Activated naive CD8-positive, alpha-beta T cell treated with anti-CD3 and anti-CD28 coated beads for 36 hours (primary cell): ENCODE measurements around the gene AMBRA1. TPM values are rescaled to one million over a fixed set of nuclear protein-coding genes. Genes with fewer than 3 reads are reported as not detected.
"Not testable (repeated sequence)": the region's sequence is repeated elsewhere in the genome, so short reads cannot be mapped to it uniquely, and the experiment has no call there.

ENCODE experiments used
- DNase-seq: peaks from one replicate; pipeline ENCODE4 v3.0.0; 2021
- H3K27ac Mint-ChIP-seq: one replicate; pipeline ENCODE4 v1.8.0; 2022; ENCODE audit warnings: mild to moderate bottlenecking, moderate library complexity, mixed read lengths
- H3K27me3 Mint-ChIP-seq: one replicate; pipeline ENCODE4 v1.8.0; 2022; ENCODE audit warnings: mild to moderate bottlenecking, mixed read lengths
- H3K36me3 Mint-ChIP-seq: one replicate; pipeline ENCODE4 v1.8.0; 2021; ENCODE audit warnings: mild to moderate bottlenecking, mixed read lengths
- H3K4me1 Mint-ChIP-seq: one replicate; pipeline ENCODE4 v1.8.0; 2021; ENCODE audit warnings: mixed read lengths
- H3K4me3 Mint-ChIP-seq: one replicate; pipeline ENCODE4 v1.8.0; 2022; ENCODE audit warnings: mild to moderate bottlenecking, moderate library complexity, mixed read lengths
- H3K9me3 Mint-ChIP-seq: one replicate; pipeline ENCODE4 v1.8.0; 2022; ENCODE audit warnings: mixed read lengths
- total RNA-seq, 2 experiments: library from RNA; stranded (reverse); gene quantifications; one replicate each; pipeline ENCODE4 v1.2.3, GENCODE V29; 2021

AMBRA1 gene
- total RNA-seq, 2 experiments from 2014 or later = 24.6 to 27.2 TPM

- Mint-ChIP-seq H3K27ac (no peak overlapping the region), H3K36me3 (peaks cover 13% of the 10 kb centered on the region), H3K4me3 (no peak overlapping the region), H3K27me3 (no peaks in the 10 kb centered on the region), H3K9me3 (no peaks in the 10 kb centered on the region), H3K4me1 (peaks cover 6% of the 10 kb centered on the region)
- no peak for DNase-seq
These were observed 218.3 kb downstream of the AMBRA1 start for GRCh38 chr11:46375392-46376101.

GRCh38 chr11:46374815-46375214 lies 219.0 kb downstream of the AMBRA1 start:
- Mint-ChIP-seq H3K9me3 (no peaks in the 10 kb centered on the region), H3K4me1 (peaks cover 4% of the 10 kb centered on the region), H3K27ac (peak overlapping the region; percentile 34), H3K27me3 (no peaks in the 10 kb centered on the region), H3K4me3 (no peak overlapping the region), H3K36me3 (peaks cover 18% of the 10 kb centered on the region)
- DNase-seq = no peak

- no peak overlapping the region for H3K27ac Mint-ChIP-seq
- peaks cover 6% of the 10 kb centered on the region for H3K4me1 Mint-ChIP-seq
- H3K4me3 Mint-ChIP-seq = no peak overlapping the region
- no peak for DNase-seq
- H3K27me3 Mint-ChIP-seq = no peaks in the 10 kb centered on the region
- no peaks in the 10 kb centered on the region for H3K9me3 Mint-ChIP-seq
- peaks cover 23% of the 10 kb centered on the region for H3K36me3 Mint-ChIP-seq
These were observed 219.8 kb downstream of the AMBRA1 start for GRCh38 chr11:46373787-46374740.

- not testable (repeated sequence) for H3K4me3 Mint-ChIP-seq, H3K4me1 Mint-ChIP-seq, H3K27me3 Mint-ChIP-seq, H3K9me3 Mint-ChIP-seq, DNase-seq
- Mint-ChIP-seq H3K36me3 (peaks cover 23% of the 10 kb centered on the region), H3K27ac (peak overlapping the region; percentile 25)
These were observed 221.3 kb downstream of the AMBRA1 start for GRCh38 chr11:46372501-46372900.

GRCh38 chr11:46372086-46372485 lies 221.7 kb downstream of the AMBRA1 start:
- Mint-ChIP-seq H3K27ac (no peak overlapping the region), H3K4me3 (no peak overlapping the region), H3K9me3 (no peaks in the 10 kb centered on the region), H3K27me3 (no peaks in the 10 kb centered on the region), H3K4me1 (peaks cover 9% of the 10 kb centered on the region), H3K36me3 (peaks cover 18% of the 10 kb centered on the region)
- DNase-seq = no peak

- H3K27ac Mint-ChIP-seq, H3K27me3 Mint-ChIP-seq, H3K4me3 Mint-ChIP-seq, DNase-seq, H3K9me3 Mint-ChIP-seq: not testable (repeated sequence)
- Mint-ChIP-seq H3K36me3 (peaks cover 18% of the 10 kb centered on the region), H3K4me1 (peaks cover 12% of the 10 kb centered on the region)
These were observed 222.6 kb downstream of the AMBRA1 start for GRCh38 chr11:46371262-46371661.

GRCh38 chr11:46370253-46370652 lies 223.6 kb downstream of the AMBRA1 start:
- peaks cover 12% of the 10 kb centered on the region for H3K4me1 Mint-ChIP-seq
- H3K27me3 Mint-ChIP-seq = no peaks in the 10 kb centered on the region
- H3K4me3 Mint-ChIP-seq = no peak overlapping the region
- H3K27ac Mint-ChIP-seq = no peak overlapping the region
- DNase-seq = no peak
- H3K36me3 Mint-ChIP-seq = peaks cover 18% of the 10 kb centered on the region
- no peaks in the 10 kb centered on the region for H3K9me3 Mint-ChIP-seq

GRCh38 chr11:46369458-46370152 lies 224.2 kb downstream of the AMBRA1 start:
- peaks cover 17% of the 10 kb centered on the region for H3K4me1 Mint-ChIP-seq
- no peak overlapping the region for H3K4me3 Mint-ChIP-seq
- no peaks in the 10 kb centered on the region for H3K27me3 Mint-ChIP-seq
- DNase-seq = peak; percentile 61
- peak overlapping the region; percentile 54 for H3K27ac Mint-ChIP-seq
- H3K9me3 Mint-ChIP-seq = no peaks in the 10 kb centered on the region
- peaks cover 18% of the 10 kb centered on the region for H3K36me3 Mint-ChIP-seq

GRCh38 chr11:46367916-46368267 lies 225.9 kb downstream of the AMBRA1 start:
- H3K36me3 Mint-ChIP-seq = peaks cover 18% of the 10 kb centered on the region
- H3K9me3 Mint-ChIP-seq = no peaks in the 10 kb centered on the region
- H3K27me3 Mint-ChIP-seq = no peaks in the 10 kb centered on the region
- no peak for DNase-seq
- no peak overlapping the region for H3K4me3 Mint-ChIP-seq
- peaks cover 26% of the 10 kb centered on the region for H3K4me1 Mint-ChIP-seq
- H3K27ac Mint-ChIP-seq = peak overlapping the region; percentile 90

GRCh38 chr11:46367244-46367915 lies 226.4 kb downstream of the AMBRA1 start:
- Mint-ChIP-seq H3K9me3 (no peaks in the 10 kb centered on the region), H3K4me1 (peaks cover 31% of the 10 kb centered on the region)

GRCh38 chr11:46366661-46367161 lies 227.1 kb downstream of the AMBRA1 start:
- Mint-ChIP-seq H3K4me3 (no peak overlapping the region), H3K36me3 (peaks cover 20% of the 10 kb centered on the region), H3K27me3 (no peaks in the 10 kb centered on the region), H3K27ac (peak overlapping the region; percentile 90), H3K4me1 (peaks cover 35% of the 10 kb centered on the region), H3K9me3 (no peaks in the 10 kb centered on the region)
- DNase-seq = no peak

More at GRCh38 chr11:46367244-46367915, 226.4 kb downstream of the AMBRA1 start:
- peak overlapping the region; percentile 45 for H3K4me3 Mint-ChIP-seq
- peaks cover 20% of the 10 kb centered on the region for H3K36me3 Mint-ChIP-seq
- peak overlapping the region; percentile 90 for H3K27ac Mint-ChIP-seq
- no peaks in the 10 kb centered on the region for H3K27me3 Mint-ChIP-seq
- peak; percentile 82 for DNase-seq

- H3K4me1 Mint-ChIP-seq = peaks cover 37% of the 10 kb centered on the region
- H3K9me3 Mint-ChIP-seq = no peaks in the 10 kb centered on the region
- no peak overlapping the region for H3K27ac Mint-ChIP-seq
- peaks cover 17% of the 10 kb centered on the region for H3K36me3 Mint-ChIP-seq
- no peak overlapping the region for H3K4me3 Mint-ChIP-seq
- no peak for DNase-seq
- H3K27me3 Mint-ChIP-seq = no peaks in the 10 kb centered on the region
These were observed 227.6 kb downstream of the AMBRA1 start for GRCh38 chr11:46366260-46366659.

- no peaks in the 10 kb centered on the region for H3K27me3 Mint-ChIP-seq
- H3K9me3 Mint-ChIP-seq = no peaks in the 10 kb centered on the region
- no peak for DNase-seq
- H3K27ac Mint-ChIP-seq = peak overlapping the region; percentile 55
- H3K4me3 Mint-ChIP-seq = no peak overlapping the region
- H3K36me3 Mint-ChIP-seq = peaks cover 12% of the 10 kb centered on the region
- peaks cover 47% of the 10 kb centered on the region for H3K4me1 Mint-ChIP-seq
These were observed 229.0 kb downstream of the AMBRA1 start for GRCh38 chr11:46364791-46365190.

- Mint-ChIP-seq H3K27me3 (no peaks in the 10 kb centered on the region), H3K27ac (peak overlapping the region; percentile 48), H3K4me1 (peaks cover 43% of the 10 kb centered on the region), H3K9me3 (no peaks in the 10 kb centered on the region), H3K36me3 (peaks cover 6% of the 10 kb centered on the region), H3K4me3 (no peak overlapping the region)
- no peak for DNase-seq
These were observed 229.8 kb downstream of the AMBRA1 start for GRCh38 chr11:46364056-46364455.
